ENCODE measurements around the gene RNU6-7.

GRCh38 chr14:32249780-32250179 lies 47.9 kb downstream of the RNU6-7 start:
- TF ChIP-seq EZH2 (IDR thresholded peaks at IDR 0.05; ENCODE audit: low read length, missing control alignments), result no peak
- TF ChIP-seq, protein P1, sequence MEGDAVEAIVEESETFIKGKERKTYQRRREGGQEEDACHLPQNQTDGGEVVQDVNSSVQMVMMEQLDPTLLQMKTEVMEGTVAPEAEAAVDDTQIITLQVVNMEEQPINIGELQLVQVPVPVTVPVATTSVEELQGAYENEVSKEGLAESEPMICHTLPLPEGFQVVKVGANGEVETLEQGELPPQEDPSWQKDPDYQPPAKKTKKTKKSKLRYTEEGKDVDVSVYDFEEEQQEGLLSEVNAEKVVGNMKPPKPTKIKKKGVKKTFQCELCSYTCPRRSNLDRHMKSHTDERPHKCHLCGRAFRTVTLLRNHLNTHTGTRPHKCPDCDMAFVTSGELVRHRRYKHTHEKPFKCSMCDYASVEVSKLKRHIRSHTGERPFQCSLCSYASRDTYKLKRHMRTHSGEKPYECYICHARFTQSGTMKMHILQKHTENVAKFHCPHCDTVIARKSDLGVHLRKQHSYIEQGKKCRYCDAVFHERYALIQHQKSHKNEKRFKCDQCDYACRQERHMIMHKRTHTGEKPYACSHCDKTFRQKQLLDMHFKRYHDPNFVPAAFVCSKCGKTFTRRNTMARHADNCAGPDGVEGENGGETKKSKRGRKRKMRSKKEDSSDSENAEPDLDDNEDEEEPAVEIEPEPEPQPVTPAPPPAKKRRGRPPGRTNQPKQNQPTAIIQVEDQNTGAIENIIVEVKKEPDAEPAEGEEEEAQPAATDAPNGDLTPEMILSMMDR (conservative IDR thresholded peaks at IDR 0.05 in 1 of 2, IDR thresholded peaks at IDR 0.05 in 1 of 2; ENCODE audit: low read depth in 1 of 2, low read length in 2 of 2), result no peak

All from fibroblast of lung (primary cell).